CD4-positive, alpha-beta T cell treated with Interleukin-17A for 4 hours (primary cell): ENCODE measurements around the gene ALPK3.

Experiments
- DNase-seq: peaks from one replicate; pipeline ENCODE4 v3.0.0-alpha.2; 2020; ENCODE audit warnings: mixed read lengths

Gene ALPK3

DNA sequence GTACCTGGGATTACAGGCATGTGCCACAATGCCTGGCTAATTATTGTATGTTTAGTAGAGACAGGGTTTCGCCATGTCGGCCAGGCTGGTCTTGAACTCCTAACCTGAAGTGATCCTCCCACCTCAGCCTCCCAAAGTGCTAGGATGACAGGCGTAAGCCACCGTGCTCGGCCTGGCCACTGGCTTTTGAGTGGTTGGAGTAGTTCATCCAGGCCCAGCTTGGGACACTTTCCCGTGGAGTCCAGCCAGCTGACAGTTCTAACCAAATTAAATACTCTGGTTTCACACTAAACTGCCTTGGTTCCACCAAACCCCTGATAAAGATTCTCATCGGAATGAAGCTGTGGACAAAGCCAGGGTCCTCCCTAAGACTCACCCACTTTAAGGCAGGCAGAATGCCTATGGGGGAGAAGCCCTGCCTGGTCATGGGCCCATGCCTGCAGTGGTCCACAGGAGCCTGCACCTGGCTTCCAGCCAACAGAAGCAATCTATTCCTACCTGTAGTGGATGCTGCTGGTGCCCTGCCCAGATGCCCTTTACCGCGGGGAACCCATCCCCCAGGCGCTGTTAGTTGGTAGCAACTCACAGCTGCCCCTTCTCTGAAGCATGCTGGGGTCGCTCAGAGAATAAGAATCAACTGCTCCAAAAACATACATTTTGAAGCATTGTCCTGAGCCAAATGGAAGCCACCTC, 62.1 kb downstream of the ALPK3 start:
- DNase-seq = no peak

DNA sequence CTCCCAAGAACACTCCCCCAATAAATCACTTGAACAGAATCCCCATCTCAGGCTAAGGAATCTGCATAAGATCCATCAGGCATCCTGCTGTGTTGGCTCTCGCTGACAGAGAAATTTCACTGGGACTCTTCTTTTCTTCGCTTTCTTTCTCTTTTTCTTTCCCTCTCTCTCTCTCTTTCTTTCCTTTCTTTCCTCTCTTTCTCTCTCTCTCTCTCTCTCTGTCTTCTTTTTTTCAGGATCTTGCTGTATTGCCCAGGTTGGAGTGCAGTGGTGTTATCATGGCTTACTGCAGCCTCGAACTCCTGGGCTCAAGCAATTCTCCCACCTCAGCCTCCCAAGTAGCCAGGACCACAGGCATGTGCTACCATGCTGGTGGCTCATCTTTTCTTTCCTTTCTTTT, 62.9 kb downstream of the ALPK3 start:
- no peak for DNase-seq

GRCh38 chr15:84880822-84881519, 63.8 kb downstream of the ALPK3 start:
- DNase-seq = no peak

GRCh38 chr15:84881520-84881830, 64.3 kb downstream of the ALPK3 start:
- DNase-seq = no peak

GRCh38 chr15:84883466-84883865, 66.3 kb downstream of the ALPK3 start:
- no peak for DNase-seq

GRCh38 chr15:84883916-84884781, 67.0 kb downstream of the ALPK3 start, which contains the start of gene SLC28A1:
TSS of gene SLC28A1 (plus strand) at chr15:84884662. CDS start at chr15:84887761, 3,099 bp downstream.
- DNase-seq = no peak

DNA sequence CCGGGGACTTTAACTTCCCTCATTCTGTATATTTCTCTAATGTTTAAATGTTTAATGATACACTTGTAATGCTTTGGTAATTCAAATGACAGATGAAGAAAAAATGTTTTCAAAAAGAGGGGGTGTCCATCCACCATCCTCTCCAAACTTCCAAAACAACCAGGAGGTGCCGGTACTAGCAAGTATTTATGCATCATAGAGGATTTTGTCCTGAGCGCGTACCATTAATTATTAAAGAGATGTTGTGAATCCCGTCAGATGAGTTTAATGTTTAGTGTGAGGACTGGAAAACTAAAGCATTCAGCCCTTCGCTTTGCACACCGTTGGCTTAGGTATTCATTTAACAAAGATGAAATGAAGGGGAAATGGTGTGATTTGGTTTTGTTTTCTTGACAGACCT, 68.6 kb downstream of the ALPK3 start:
- no peak for DNase-seq

DNA sequence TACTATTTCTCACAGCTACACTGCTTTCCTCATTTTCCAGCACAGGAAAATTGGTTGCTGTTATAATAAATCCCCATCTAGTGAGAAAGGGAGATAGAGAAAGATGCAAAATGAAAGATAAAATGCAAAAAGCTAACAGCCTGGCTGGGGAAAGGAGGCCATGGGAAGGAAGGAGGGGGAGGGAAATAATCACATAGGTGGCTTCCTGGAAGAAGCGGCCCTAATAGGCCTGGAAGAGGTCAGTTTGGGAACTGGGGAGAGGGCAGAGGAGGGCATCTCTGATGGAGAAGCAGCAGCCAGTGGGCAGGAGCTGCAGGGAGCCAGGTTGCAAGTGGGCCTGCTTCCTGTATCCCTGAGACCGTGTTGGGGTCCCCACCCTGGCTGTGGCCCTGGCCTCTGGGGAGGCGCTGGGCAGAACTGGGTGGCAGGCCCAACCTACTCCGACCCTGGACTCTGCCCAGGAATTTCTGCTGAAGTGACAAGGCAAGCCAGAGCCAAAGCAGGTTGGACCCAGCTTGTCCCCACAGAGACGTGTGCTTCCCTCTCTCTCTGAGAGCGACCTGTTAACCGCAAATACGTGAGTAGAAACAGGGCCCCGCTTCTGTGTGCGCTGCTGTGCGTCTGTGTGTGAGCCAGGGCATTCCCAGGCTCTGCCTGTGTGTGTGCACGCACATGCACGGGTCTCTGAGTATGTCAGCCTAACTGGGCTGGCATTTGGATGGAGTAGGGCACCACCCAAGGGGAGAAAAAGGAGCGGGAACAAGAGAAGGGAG, 69.2 kb downstream of the ALPK3 start:
- no peak for DNase-seq

GRCh38 chr15:84886984-84887299, 69.8 kb downstream of the ALPK3 start:
- DNase-seq = no peak

- no peak for DNase-seq
Measured at GRCh38 chr15:84887938-84888337, 70.8 kb downstream of the ALPK3 start.

DNA sequence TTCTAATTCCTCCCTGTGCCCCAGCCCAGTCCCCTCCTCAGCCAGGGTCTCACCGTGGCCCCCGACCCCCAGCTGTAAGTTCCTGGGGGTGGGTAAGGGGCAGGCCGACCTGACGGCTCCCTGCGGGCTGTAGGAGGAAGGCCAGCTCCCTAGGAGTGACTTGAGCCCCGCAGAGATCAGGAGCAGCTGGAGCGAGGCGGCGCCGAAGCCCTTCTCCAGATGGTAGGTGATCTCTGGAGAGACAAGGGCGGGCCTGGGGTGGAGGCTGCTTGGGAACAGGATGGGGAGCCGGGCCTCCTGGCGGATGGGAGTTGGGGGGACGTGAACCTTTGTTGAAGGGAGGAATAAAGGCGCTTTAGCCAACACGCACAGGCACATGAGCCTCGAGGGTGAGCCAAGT, 71.5 kb downstream of the ALPK3 start:
- no peak for DNase-seq

GRCh38 chr15:84889313-84889990, 72.3 kb downstream of the ALPK3 start:
- no peak for DNase-seq

DNA sequence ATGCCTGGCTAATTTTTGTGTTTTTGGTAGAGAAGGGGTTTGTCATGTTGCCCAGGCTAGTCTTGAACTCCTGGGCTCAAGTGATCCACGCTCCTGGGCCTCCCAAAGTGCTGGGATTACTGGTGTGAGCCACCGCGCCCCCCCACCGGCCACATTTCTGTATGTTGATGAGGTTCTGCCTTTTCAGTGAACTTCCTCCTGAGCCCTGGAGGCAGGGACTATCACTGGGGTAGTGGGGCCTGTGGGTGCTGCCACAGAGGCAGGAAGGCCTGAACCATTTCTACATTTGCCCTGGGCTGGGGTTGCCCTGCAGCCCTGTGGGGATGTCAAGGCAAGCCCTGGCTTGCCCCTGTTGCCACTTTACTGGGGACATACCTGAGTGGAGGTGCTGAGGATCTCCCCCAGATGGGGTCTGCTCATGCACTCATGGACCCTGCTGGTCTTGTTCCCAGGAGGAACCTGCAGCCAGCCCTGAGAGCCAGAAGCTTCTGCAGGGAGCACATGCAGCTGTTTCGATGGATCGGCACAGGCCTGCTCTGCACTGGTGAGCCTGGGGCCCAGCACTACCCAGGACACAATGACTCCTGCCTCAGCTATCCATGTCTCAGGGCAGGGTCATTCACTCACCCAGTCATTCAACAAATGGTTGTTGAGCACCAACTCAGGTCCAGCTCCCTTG, 73.0 kb downstream of the ALPK3 start:
- no peak for DNase-seq

GRCh38 chr15:84890670-84891162, 73.6 kb downstream of the ALPK3 start:
- no peak for DNase-seq

DNA sequence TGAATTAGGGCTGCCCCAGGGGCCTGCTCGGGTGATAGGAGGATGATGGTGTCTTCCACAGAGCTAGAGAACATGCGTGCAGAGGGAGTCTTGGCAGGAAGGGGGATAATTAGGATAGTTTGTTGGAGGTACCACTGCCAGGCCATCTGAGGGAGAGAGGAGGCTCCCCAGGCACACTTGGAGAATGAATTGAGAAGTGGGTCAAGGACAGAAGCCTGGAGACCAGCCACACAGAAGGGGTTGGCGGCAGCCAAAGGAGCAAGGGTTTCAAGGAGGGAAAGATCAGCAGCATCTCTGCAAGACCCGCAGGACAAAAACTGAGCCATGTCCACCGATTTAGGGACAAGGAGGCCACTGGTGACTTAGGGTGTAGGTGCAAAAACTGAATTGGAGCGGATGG, 74.2 kb downstream of the ALPK3 start:
- DNase-seq = no peak

DNA sequence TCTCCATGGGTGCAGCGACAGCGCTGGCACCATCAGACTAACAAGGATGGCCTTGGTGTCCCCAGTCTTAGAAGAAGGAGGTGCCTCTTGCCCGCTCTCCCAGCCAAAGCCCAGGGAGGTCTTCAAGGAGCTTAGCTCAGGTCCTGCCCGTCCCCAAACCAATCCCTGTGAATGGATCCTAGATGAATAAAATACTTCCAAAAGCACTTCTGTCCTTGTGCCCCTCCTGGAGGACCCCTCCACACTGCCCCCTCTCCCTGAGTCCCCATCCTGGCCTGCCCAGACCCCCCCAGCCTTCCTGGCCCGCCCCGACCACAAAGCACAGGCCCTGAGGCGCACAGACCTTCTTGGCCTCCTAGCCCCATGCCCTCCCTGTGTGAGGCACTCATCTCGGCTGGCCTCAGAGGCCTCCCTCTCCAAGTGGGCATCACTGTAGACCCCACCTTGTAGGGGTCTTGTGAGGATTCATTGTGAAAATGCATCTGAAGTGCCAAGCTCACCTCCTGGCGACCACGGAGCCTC, 75.7 kb downstream of the ALPK3 start:
- DNase-seq = no peak

GRCh38 chr15:84893607-84894006, 76.5 kb downstream of the ALPK3 start:
- no peak for DNase-seq

- DNase-seq = no peak
Measured at GRCh38 chr15:84894736-84895425, 77.7 kb downstream of the ALPK3 start.

GRCh38 chr15:84898761-84899160, 81.6 kb downstream of the ALPK3 start:
- no peak for DNase-seq

DNA sequence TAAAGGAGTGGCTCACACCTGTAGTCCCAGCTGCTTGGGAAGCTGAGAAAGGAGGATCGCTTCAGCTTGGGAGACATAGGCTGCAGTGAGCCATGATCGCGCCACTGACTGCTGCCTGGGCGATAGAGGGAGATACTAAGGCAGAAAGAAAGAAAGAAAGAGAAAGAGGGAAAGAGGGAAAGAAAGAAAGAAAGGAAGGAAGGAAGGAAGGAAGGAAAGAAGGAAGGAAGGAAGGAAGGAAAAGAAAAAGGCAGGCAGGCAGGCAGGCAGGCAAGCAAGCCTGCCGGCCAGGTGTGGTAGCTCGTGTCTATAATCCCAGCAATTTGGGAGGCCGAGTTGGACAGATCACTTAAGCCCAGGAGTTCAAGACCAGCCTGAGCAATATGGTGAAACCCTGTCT, 82.6 kb downstream of the ALPK3 start:
- no peak for DNase-seq

GRCh38 chr15:84901540-84901939, 84.4 kb downstream of the ALPK3 start:
- no peak for DNase-seq
